Lower lobe of right lung (tissue), 2 donors: ENCODE measurements around the gene ZP2. TPM values are rescaled to one million over a fixed set of nuclear protein-coding genes. Genes with fewer than 3 reads are reported as not detected.
"Not testable (repeated sequence)": the region's sequence is repeated elsewhere in the genome, so short reads cannot be mapped to it uniquely, and the experiment has no call there.

Experiments
- ATAC-seq, 2 donors: fragments of 200-7000 bp; cut with Tn5 transposase; one replicate each; pipeline ENCODE4 v1.9.1; 2020 to 2022; ENCODE audit warnings: mild to moderate bottlenecking in 2 of 2, moderate library complexity in 2 of 2
- DNase-seq: peaks from one replicate; pipeline ENCODE4 v3.0.0-alpha.2; 2020
- H3K27ac ChIP-seq: fragments of 200-600 bp; one replicate; pipeline ENCODE4 v1.8.0; 2022
- H3K27me3 ChIP-seq: fragments of 200-600 bp; one replicate; pipeline ENCODE4 v1.8.0; 2022; ENCODE audit warnings: low read depth
- H3K36me3 ChIP-seq: fragments of 200-600 bp; one replicate; pipeline ENCODE4 v1.8.0; 2022; ENCODE audit warnings: mild to moderate bottlenecking
- H3K4me1 ChIP-seq: fragments of 200-600 bp; one replicate; pipeline ENCODE4 v1.8.0; 2022
- H3K4me3 ChIP-seq: fragments of 200-600 bp; one replicate; pipeline ENCODE4 v1.8.0; 2022; ENCODE audit warnings: mild to moderate bottlenecking
- H3K9me3 ChIP-seq: fragments of 200-600 bp; one replicate; pipeline ENCODE4 v1.8.0; 2022
- intact Hi-C: fragments of 100-400 bp; cut with DNase I; formaldehyde crosslinking; loops from one replicate; pipeline ENCODE4 v1.11.0; 2022
- total RNA-seq: library from RNA; stranded (reverse); fragmentation: NEBNext Ultra II Directional; extraction: Animal tissue kit (Norgen Biotek cat#: 25700); gene quantifications from one replicate; pipeline ENCODE4 v1.2.1, GENCODE V29; 2021
- TF ChIP-seq, protein P1 (sequence below): fragments of 200-600 bp; IDR thresholded peaks from one replicate; pipeline ENCODE4 v1.8.0; 2022; ENCODE audit warnings: antibody characterized with exemption, mild to moderate bottlenecking
- donor health status: DM: no; HTN: yes; CAD: no; lungs with severe emphysema.

The ZP2 gene
- total RNA-seq, 1 donor from 2014 or later = not detected

DNA sequence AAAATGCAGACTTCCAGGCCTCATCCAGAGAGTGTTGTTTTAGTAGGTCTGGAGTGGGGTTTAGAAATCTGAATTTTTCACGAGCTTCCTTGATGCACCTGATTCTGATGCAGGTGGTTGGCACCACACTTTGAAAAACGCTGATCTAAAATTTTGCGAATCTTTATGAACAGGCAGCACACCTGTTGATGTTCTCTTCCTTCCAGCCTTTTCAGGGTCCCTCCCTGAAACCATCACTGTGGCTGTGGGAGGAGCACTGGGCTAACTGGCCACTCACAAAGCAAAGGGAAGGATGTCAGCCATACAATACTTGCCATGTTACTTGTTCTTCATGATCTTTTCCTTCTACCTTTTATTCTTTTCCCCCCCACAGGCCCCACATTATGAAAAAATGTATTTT, 38.7 kb downstream of the ZP2 start:
- DNase-seq (no peak), ATAC-seq (no peak)
- Histone ChIP-seq H3K4me3 (no peak overlapping the region), H3K27ac (no peak overlapping the region), H3K36me3 (peaks cover 67% of the 10 kb centered on the region), H3K27me3 (no peaks in the 10 kb centered on the region), H3K9me3 (no peaks in the 10 kb centered on the region), H3K4me1 (no peaks in the 10 kb centered on the region)
- TF ChIP-seq, protein P1, sequence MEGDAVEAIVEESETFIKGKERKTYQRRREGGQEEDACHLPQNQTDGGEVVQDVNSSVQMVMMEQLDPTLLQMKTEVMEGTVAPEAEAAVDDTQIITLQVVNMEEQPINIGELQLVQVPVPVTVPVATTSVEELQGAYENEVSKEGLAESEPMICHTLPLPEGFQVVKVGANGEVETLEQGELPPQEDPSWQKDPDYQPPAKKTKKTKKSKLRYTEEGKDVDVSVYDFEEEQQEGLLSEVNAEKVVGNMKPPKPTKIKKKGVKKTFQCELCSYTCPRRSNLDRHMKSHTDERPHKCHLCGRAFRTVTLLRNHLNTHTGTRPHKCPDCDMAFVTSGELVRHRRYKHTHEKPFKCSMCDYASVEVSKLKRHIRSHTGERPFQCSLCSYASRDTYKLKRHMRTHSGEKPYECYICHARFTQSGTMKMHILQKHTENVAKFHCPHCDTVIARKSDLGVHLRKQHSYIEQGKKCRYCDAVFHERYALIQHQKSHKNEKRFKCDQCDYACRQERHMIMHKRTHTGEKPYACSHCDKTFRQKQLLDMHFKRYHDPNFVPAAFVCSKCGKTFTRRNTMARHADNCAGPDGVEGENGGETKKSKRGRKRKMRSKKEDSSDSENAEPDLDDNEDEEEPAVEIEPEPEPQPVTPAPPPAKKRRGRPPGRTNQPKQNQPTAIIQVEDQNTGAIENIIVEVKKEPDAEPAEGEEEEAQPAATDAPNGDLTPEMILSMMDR = no peak
- intact Hi-C loops = loop anchor here (10.0 kb wide), 1 partner anchor 132 kb away; no protein-coding TSS in a partner anchor

DNA sequence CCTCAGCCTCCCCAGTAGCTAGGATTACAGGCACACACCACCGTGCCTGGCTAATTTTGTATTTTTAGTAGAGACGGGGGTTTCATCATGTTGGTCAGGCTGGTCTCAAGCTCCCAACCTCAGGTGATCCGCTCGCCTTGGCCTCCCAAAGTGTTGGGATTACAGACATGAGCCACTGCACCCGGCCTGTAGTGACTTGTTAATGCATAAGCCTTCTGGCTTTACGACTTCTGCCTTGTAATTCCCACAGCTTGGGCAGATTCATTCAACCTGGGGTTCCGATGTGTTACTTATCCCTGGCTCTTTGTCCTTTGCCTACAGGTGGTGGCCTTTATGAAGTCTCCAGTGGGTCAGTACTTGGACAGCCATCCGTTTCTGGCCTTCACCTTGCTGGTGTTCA, 41.3 kb downstream of the ZP2 start:
- peaks cover 77% of the 10 kb centered on the region for H3K36me3 ChIP-seq
- not testable (repeated sequence) for ATAC-seq

DNA sequence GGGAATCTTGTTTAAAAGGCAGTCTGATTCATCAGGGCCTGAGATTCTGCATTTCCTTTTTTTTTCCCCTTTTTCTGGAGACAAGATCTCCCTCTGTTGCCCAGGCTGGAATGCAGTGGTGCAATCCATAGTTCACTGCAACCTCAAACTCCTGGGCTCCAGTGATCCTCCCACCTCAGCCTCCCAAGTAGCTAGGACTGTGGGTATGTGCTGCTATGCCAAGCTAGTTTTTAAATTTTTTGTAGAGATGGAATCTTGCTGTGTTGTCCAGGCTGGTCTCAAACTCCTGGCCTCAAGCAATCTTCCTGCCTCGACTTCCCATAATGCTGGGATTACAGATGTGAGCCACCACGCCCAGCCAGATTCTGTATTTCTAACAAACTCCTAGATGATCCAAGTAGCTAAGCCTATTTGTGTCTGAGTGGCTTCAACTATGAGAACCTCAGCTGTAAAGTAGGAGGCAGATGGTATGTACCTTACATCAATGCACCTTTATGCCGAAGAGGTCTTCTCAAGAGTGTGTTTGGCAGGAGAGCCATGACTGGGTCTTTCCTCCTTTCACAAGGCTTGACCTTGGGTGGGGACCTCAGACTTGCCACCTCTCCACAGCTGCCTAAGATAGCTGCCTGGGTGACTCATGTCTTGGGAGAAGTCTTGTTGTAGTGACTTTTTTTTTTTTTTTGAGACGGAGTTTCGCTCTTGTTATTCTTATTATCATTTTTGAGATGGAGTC, 42.0 kb downstream of the ZP2 start:
- Histone ChIP-seq H3K9me3 (no peaks in the 10 kb centered on the region), H3K27me3 (no peaks in the 10 kb centered on the region), H3K4me1 (no peaks in the 10 kb centered on the region), H3K4me3 (no peak overlapping the region), H3K36me3 (peaks cover 76% of the 10 kb centered on the region), H3K27ac (no peak overlapping the region)
- TF ChIP-seq, protein P1 = no peak
- intact Hi-C loops = no loop called here
- ATAC-seq (peak in 1 of 2 donors; percentile 50), DNase-seq (no peak)

More for the DNA sequence above, 41.3 kb downstream of the ZP2 start:
- H3K27me3 ChIP-seq, H3K4me3 ChIP-seq, H3K4me1 ChIP-seq, H3K9me3 ChIP-seq, DNase-seq, H3K27ac ChIP-seq: not testable (repeated sequence)
- intact Hi-C loops = loop anchor here (10.0 kb wide), 1 partner anchor 135 kb away; no protein-coding TSS in a partner anchor

DNA sequence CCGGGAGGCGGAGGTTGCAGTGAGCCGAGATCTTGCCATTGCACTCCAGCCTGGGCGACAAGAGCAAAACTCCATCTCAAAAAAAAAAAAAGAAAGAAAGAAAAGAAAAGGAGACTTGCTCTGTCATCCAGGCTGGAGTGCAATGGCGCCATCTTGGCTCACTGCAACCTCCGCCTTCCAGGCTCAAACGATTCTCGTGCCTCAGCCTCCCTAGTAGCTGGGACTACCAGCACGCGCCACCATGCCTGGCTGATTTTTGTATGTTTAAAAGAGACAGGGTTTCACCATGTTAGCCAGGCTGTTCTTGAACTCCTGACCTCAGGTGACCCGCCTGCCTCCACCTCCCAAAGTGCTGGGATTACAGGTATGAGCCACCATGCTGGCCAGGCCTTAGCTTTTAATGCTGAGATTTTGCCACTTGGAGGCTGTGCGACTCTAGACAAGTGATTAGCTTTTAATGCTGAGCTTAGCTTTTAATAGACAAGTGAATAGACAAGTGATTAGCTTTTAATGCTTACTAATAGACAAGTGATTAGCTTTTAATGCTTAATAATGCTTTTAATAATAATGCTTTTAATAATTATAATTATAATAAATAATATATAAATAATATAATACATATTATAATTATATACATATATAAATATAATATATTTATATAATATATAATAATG, 43.3 kb downstream of the ZP2 start:
- no peak for DNase-seq
- peaks cover 77% of the 10 kb centered on the region for H3K36me3 ChIP-seq

DNA sequence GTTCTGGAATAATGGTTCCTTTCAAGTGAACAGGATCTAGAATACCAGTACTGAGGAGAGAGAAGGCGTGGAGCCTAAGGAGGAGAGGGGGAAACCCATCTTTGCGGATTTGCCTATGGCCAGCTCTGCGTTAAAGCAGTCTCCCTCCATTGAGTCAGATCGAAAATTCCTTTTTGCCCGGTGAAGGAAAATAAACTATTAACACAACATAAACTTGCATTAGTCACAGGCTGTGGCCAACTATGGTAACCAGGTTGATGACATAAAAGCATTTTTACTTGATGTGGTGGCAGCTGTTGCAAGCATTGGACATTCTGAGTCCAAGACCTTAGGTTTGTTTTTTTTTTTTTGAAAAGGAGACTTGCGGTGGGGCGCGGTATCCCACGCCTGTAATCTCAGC, 44.0 kb downstream of the ZP2 start:
- Histone ChIP-seq H3K27me3 (no peaks in the 10 kb centered on the region), H3K27ac (no peak overlapping the region), H3K36me3 (peaks cover 71% of the 10 kb centered on the region), H3K4me1 (peaks cover 12% of the 10 kb centered on the region), H3K9me3 (no peaks in the 10 kb centered on the region), H3K4me3 (no peak overlapping the region)
- ATAC-seq = no peak
- no peak for DNase-seq
- intact Hi-C loops = no loop called here
- TF ChIP-seq, protein P1 = no peak

More for the DNA sequence above, 43.3 kb downstream of the ZP2 start:
- Histone ChIP-seq H3K27ac (no peak overlapping the region), H3K27me3 (no peaks in the 10 kb centered on the region), H3K4me3 (no peak overlapping the region), H3K4me1 (peaks cover 5% of the 10 kb centered on the region), H3K9me3 (no peaks in the 10 kb centered on the region)
- no peak for ATAC-seq
- intact Hi-C loops = no loop called here
- TF ChIP-seq, protein P1 = no peak

DNA sequence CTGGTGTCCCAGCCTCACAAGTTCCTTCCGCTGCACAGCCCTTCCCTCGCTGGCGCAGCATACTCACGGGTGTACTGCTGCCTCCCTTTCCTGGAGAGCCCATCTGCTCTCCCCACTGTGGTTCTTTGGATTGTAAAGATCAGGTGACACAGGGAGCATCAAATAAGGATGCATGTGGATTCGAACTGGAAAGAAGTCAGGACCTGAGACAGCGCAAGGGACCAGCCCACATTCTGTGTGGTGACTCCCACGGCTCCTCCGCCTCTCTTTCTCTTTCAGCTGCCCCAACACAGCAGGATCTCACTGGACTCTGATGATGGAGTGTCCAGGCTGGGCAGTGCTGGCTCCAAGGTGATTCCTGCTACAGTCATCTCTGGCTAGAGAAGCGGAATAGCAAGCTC, 44.8 kb downstream of the ZP2 start:
- no peak overlapping the region for H3K4me3 ChIP-seq
- H3K36me3 ChIP-seq = peaks cover 67% of the 10 kb centered on the region
- H3K27ac ChIP-seq = no peak overlapping the region
- TF ChIP-seq, protein P1 = no peak
- H3K9me3 ChIP-seq = no peaks in the 10 kb centered on the region
- peaks cover 20% of the 10 kb centered on the region for H3K4me1 ChIP-seq
- no peaks in the 10 kb centered on the region for H3K27me3 ChIP-seq
- ATAC-seq (no peak), DNase-seq (no peak)
- intact Hi-C loops = no loop called here
